Natural killer cell (primary cell): ENCODE data around the gene SHROOM3. TPM values are rescaled to one million over a fixed set of nuclear protein-coding genes. Genes with fewer than 3 reads are reported as not detected.

Experiments
- ATAC-seq, 3 donors: fragments of 150-1000 bp in 2 of 3; fragments of 200-7000 bp in 1 of 3; cut with Tn5 transposase; 1 replicate in 1 of 3; 2 replicates in 2 of 3; pipeline ENCODE4 v1.10.0; 2021; ENCODE audit warnings: mild to moderate bottlenecking in 2 of 3, moderate library complexity in 2 of 3
- DNase-seq, 2 donors: peaks; one replicate each; pipeline versions ENCODE4 v3.0.0 to v3.0.0-alpha.2; 2013 to 2021; ENCODE audit warnings: mixed read lengths in 1 of 2
- H3K27ac ChIP-seq: one replicate; pipeline ENCODE4 v1.5.1; 2013; ENCODE audit warnings: mild to moderate bottlenecking, low read length
- H3K27me3 ChIP-seq: one replicate; pipeline ENCODE4 v1.6.1; 2013; ENCODE audit warnings: low read length; ENCODE audit not compliant: control insufficient read depth, insufficient read depth
- H3K36me3 ChIP-seq: one replicate; pipeline ENCODE4 v1.6.1; 2013; ENCODE audit warnings: low read length; ENCODE audit not compliant: control insufficient read depth, insufficient read depth
- H3K4me1 ChIP-seq: one replicate; pipeline ENCODE4 v1.6.1; 2013; ENCODE audit warnings: low read length; ENCODE audit not compliant: control insufficient read depth, insufficient read depth
- H3K4me3 ChIP-seq: one replicate; pipeline ENCODE4 v1.5.1; 2013; ENCODE audit warnings: low read length
- H3K9me3 ChIP-seq: one replicate; pipeline ENCODE4 v1.6.1; 2013; ENCODE audit warnings: low read length; ENCODE audit not compliant: control insufficient read depth, insufficient read depth
- H3K27ac Mint-ChIP-seq, 2 donors: one replicate each; pipeline ENCODE4 v1.8.0; 2022; ENCODE audit warnings: mild to moderate bottlenecking in 2 of 2, mixed read lengths in 2 of 2, moderate library complexity in 1 of 2
- H3K27me3 Mint-ChIP-seq, 2 donors: one replicate each; pipeline ENCODE4 v1.8.0; 2022; ENCODE audit warnings: low read depth in 2 of 2, mixed read lengths in 2 of 2
- H3K36me3 Mint-ChIP-seq: one replicate; pipeline ENCODE4 v1.8.0; 2022; ENCODE audit warnings: mixed read lengths
- H3K4me1 Mint-ChIP-seq, 2 donors: one replicate each; pipeline ENCODE4 v1.8.0; 2022; ENCODE audit warnings: mixed read lengths in 2 of 2
- H3K4me3 Mint-ChIP-seq: one replicate; pipeline ENCODE4 v1.8.0; 2022; ENCODE audit warnings: mild to moderate bottlenecking, moderate library complexity, mixed read lengths
- H3K9me3 Mint-ChIP-seq, 2 donors: one replicate each; pipeline ENCODE4 v1.8.0; 2022; ENCODE audit warnings: mixed read lengths in 2 of 2
- CTCF ChIP-seq: fragments of 200-600 bp; IDR thresholded peaks from one replicate; pipeline ENCODE4 v1.8.0; 2022; ENCODE audit warnings: antibody characterized with exemption
- WGBS: methylation state at CpG from one replicate; pipeline ENCODE4 v1.1.7; 2013; ENCODE audit warnings: missing lambda C conversion rate; ENCODE audit not compliant: insufficient coverage; 5-methylcytosine and 5-hydroxymethylcytosine counted together
- intact Hi-C: fragments of 100-400 bp; cut with micrococcal nuclease; formaldehyde crosslinking; loops from one replicate; pipeline ENCODE4 v1.14.2; 2022
- total RNA-seq, 4 donors: library from RNA; stranded (reverse); fragments of 120-200 nt in 1 of 4; gene quantifications; one replicate each; pipeline versions ENCODE4 v1.2.3 to v1.2.4, GENCODE V29; 2013 to 2022

SHROOM3 gene
- total RNA-seq, 3 donors from 2014 or later (not counting 1 experiment from before 2014, with no cell fraction given) = 0.63 TPM; not detected in 2

GRCh38 chr4:76630741-76631140 is 195.7 kb downstream of the SHROOM3 start:
- no peak for ATAC-seq
- Mint-ChIP-seq H3K36me3 (no peaks in the 10 kb centered on the region), H3K27ac (no peak overlapping the region), H3K4me3 (no peak overlapping the region), H3K27me3 (peaks cover 9 to 18% of the 10 kb centered on the region in 2 donors), H3K4me1 (no peaks in the 10 kb centered on the region), H3K9me3 (peaks cover 0 to 5% of the 10 kb centered on the region in 2 donors)
- H3K4me1 ChIP-seq = no peaks in the 10 kb centered on the region
- no peak overlapping the region for H3K27ac ChIP-seq
- WGBS = 100% methylated on average over 1 of the region's 1 CpG
- DNase-seq = no peak
- H3K9me3 ChIP-seq = no peaks in the 10 kb centered on the region
- no peaks in the 10 kb centered on the region for H3K27me3 ChIP-seq
- intact Hi-C loops = no loop called here
- H3K36me3 ChIP-seq = no peaks in the 10 kb centered on the region
- no peak for TF ChIP-seq CTCF
- H3K4me3 ChIP-seq = no peak overlapping the region

- ATAC-seq (no peak), DNase-seq (no peak)
- intact Hi-C loops = no loop called here
- Mint-ChIP-seq H3K27me3 (peaks cover 11 to 12% of the 10 kb centered on the region in 2 donors), H3K9me3 (peaks cover 0 to 5% of the 10 kb centered on the region in 2 donors), H3K36me3 (no peaks in the 10 kb centered on the region), H3K4me1 (no peaks in the 10 kb centered on the region), H3K4me3 (no peak overlapping the region), H3K27ac (no peak overlapping the region)
- Histone ChIP-seq H3K9me3 (no peaks in the 10 kb centered on the region), H3K4me3 (no peak overlapping the region), H3K27me3 (no peaks in the 10 kb centered on the region), H3K4me1 (no peaks in the 10 kb centered on the region), H3K27ac (no peak overlapping the region), H3K36me3 (no peaks in the 10 kb centered on the region)
- no peak for TF ChIP-seq CTCF
- WGBS = 73% methylated on average over 2 of the region's 3 CpGs
These were observed 199.2 kb downstream of the SHROOM3 start for GRCh38 chr4:76634220-76634619.

- Mint-ChIP-seq H3K4me3 (no peak overlapping the region), H3K36me3 (no peaks in the 10 kb centered on the region), H3K27ac (no peak overlapping the region), H3K4me1 (no peaks in the 10 kb centered on the region), H3K9me3 (no peaks in the 10 kb centered on the region), H3K27me3 (peaks cover 10 to 19% of the 10 kb centered on the region in 2 donors)
- no peaks in the 10 kb centered on the region for H3K36me3 ChIP-seq
- H3K4me1 ChIP-seq = no peaks in the 10 kb centered on the region
- H3K4me3 ChIP-seq = no peak overlapping the region
- no peaks in the 10 kb centered on the region for H3K9me3 ChIP-seq
- no peak for TF ChIP-seq CTCF
- H3K27ac ChIP-seq = no peak overlapping the region
- intact Hi-C loops = no loop called here
- H3K27me3 ChIP-seq = no peaks in the 10 kb centered on the region
- ATAC-seq (no peak), DNase-seq (no peak)
- 60% methylated on average over 1 of the region's 5 CpGs for WGBS
These were observed 202.8 kb downstream of the SHROOM3 start for GRCh38 chr4:76637712-76638361.

- no peak overlapping the region for H3K27ac Mint-ChIP-seq
- Histone ChIP-seq H3K36me3 (no peaks in the 10 kb centered on the region), H3K4me1 (no peaks in the 10 kb centered on the region), H3K27ac (no peak overlapping the region), H3K27me3 (no peaks in the 10 kb centered on the region), H3K4me3 (no peak overlapping the region), H3K9me3 (no peaks in the 10 kb centered on the region)
- ATAC-seq = no peak
- DNase-seq = no peak
- no peak overlapping the region for H3K4me3 Mint-ChIP-seq
- H3K4me1 Mint-ChIP-seq = no peaks in the 10 kb centered on the region
- no peaks in the 10 kb centered on the region for H3K9me3 Mint-ChIP-seq
- no peaks in the 10 kb centered on the region for H3K36me3 Mint-ChIP-seq
- WGBS = 95% methylated on average over 3 of the region's 4 CpGs
- intact Hi-C loops = no loop called here
- TF ChIP-seq CTCF = no peak
- H3K27me3 Mint-ChIP-seq = peaks cover 10 to 19% of the 10 kb centered on the region in 2 donors
These were observed 204.3 kb downstream of the SHROOM3 start for GRCh38 chr4:76639288-76639687.
